AG04450 (cell line): ENCODE data around the gene DESI1. TPM values are rescaled to one million over a fixed set of nuclear protein-coding genes. Genes with fewer than 3 reads are reported as not detected.
A peak's percentile ranks its signal among the peaks of the same experiment; 100 is the strongest.

ENCODE experiments used
- CTCF ChIA-PET: fragments of 300-600, 350-600 bp; formaldehyde crosslinking; extraction: SDS; loops from one replicate; lab custom pipeline; 2022; ENCODE audit warnings: antibody characterized with exemption, inconsistent platforms; lab: Charles Lee
- POLR2A ChIA-PET: fragments of 350-600 bp; formaldehyde crosslinking; extraction: SDS; loops from one replicate; lab custom pipeline; 2021; ENCODE audit warnings: antibody characterized with exemption, inconsistent platforms; lab: Yijun Ruan, JAX
- DNase-seq: peaks from one replicate; pipeline ENCODE4 v3.0.0-alpha.2; 2011; ENCODE audit warnings: low read depth, low spot score
- H3K27ac ChIP-seq: one replicate; pipeline ENCODE4 v1.5.1; 2012; ENCODE audit warnings: low read depth, low read length, control low read depth
- H3K27me3 ChIP-seq: one replicate; pipeline ENCODE4 v1.6.0; 2012; ENCODE audit warnings: low read length; ENCODE audit not compliant: control insufficient read depth, insufficient read depth
- H3K4me3 ChIP-seq: 2 replicates; pipeline ENCODE4 v1.5.1; 2011; ENCODE audit warnings: mild to moderate bottlenecking, low read depth, low read length, control low read depth
- H3K9me3 ChIP-seq: 2 replicates; pipeline ENCODE4 v1.5.1; 2012; ENCODE audit warnings: low read length; ENCODE audit not compliant: control insufficient read depth, insufficient read depth
- polyA plus RNA-seq: library from polyadenylated mRNA; depleted of rRNA; stranded (reverse); fragments of >200 nt; gene quantifications from 2 replicates; pipeline ENCODE4 v1.2.3, GENCODE V29; 2011
- TF ChIP-seq, protein P1 (sequence below): IDR thresholded peaks from 2 replicates; pipeline ENCODE4 v1.5.1; 2011; ENCODE audit warnings: low read depth, low read length, control low read depth, inconsistent platforms

DESI1 gene
- polyA plus RNA-seq, 1 experiment, result 22.3 TPM

- no peak overlapping the region for H3K27ac ChIP-seq
These were observed 40.9 kb upstream of the DESI1 start for GRCh38 chr22:41661713-41662112.

GRCh38 chr22:41661088-41661487 is 40.2 kb upstream of the DESI1 start:
- TF ChIP-seq, protein P1, sequence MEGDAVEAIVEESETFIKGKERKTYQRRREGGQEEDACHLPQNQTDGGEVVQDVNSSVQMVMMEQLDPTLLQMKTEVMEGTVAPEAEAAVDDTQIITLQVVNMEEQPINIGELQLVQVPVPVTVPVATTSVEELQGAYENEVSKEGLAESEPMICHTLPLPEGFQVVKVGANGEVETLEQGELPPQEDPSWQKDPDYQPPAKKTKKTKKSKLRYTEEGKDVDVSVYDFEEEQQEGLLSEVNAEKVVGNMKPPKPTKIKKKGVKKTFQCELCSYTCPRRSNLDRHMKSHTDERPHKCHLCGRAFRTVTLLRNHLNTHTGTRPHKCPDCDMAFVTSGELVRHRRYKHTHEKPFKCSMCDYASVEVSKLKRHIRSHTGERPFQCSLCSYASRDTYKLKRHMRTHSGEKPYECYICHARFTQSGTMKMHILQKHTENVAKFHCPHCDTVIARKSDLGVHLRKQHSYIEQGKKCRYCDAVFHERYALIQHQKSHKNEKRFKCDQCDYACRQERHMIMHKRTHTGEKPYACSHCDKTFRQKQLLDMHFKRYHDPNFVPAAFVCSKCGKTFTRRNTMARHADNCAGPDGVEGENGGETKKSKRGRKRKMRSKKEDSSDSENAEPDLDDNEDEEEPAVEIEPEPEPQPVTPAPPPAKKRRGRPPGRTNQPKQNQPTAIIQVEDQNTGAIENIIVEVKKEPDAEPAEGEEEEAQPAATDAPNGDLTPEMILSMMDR, result no peak
- no peak for DNase-seq
- Histone ChIP-seq H3K27ac (no peak overlapping the region), H3K9me3 (no peaks in the 10 kb centered on the region), H3K4me3 (no peak overlapping the region), H3K27me3 (no peaks in the 10 kb centered on the region)
- CTCF ChIA-PET, result interaction anchor here (0.7 kb wide), 1 partner anchor 85 kb away, joined by 3 read pairs; no protein-coding TSS in a partner anchor
- POLR2A ChIA-PET, result no interaction called here

More at GRCh38 chr22:41661713-41662112, 40.9 kb upstream of the DESI1 start:
- Histone ChIP-seq H3K9me3 (no peaks in the 10 kb centered on the region), H3K4me3 (no peak overlapping the region), H3K27me3 (no peaks in the 10 kb centered on the region)
- ChIA-PET CTCF (no interaction called here), POLR2A (no interaction called here)
- TF ChIP-seq, protein P1, result no peak
- no peak for DNase-seq

DNA sequence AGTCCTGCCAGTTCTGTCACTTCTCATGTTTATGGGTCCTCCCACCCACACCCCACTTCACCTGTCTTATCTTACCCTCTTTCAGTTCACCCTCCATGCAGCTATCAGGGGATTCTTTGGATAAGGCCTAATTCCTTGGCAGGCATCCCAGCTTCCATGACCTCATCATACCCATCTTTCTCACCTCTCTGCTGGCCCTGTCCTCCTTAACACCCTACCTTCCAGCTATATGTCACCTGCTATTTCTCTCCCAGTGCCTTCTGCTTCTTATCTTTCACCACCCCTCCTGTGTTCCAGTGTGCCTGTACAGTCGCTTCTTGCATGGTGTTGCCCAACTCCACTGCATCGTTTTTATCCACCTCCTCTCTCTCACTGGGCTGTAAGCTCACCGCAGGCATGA is 39.6 kb upstream of the DESI1 start:
- ChIA-PET CTCF (interaction anchor here (0.7 to 1.4 kb wide), 3 partner anchors 10 to 116 kb away, joined by 3 read pairs; partner anchors contain the start of gene POLR3H), POLR2A (no interaction called here)
- no peak overlapping the region for H3K27ac ChIP-seq
- H3K27me3 ChIP-seq, result no peaks in the 10 kb centered on the region
- H3K4me3 ChIP-seq, result no peak overlapping the region
- DNase-seq, result no peak
- TF ChIP-seq, protein P1, result no peak
- no peaks in the 10 kb centered on the region for H3K9me3 ChIP-seq

DNA sequence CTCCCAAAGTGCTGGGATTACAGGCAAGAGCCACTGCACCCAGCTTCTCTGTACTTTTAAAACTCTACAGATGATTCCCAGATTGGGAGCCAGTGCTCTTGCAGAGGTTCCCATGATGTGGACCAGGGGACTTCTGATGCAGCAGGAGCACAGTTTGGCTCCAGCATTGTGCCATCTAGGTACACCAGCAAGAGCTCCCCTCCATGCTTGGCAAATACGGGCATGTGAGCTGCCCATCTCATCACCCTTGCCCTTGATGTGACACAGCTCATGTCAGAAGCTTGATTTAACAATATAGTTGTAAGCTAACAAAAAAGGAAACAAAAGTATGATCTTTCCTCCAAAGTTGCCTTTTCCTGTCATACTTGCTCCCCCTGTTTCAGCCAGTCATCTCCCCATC is 39.1 kb upstream of the DESI1 start:
- POLR2A ChIA-PET, result no interaction called here
- no peak overlapping the region for H3K4me3 ChIP-seq

DNA sequence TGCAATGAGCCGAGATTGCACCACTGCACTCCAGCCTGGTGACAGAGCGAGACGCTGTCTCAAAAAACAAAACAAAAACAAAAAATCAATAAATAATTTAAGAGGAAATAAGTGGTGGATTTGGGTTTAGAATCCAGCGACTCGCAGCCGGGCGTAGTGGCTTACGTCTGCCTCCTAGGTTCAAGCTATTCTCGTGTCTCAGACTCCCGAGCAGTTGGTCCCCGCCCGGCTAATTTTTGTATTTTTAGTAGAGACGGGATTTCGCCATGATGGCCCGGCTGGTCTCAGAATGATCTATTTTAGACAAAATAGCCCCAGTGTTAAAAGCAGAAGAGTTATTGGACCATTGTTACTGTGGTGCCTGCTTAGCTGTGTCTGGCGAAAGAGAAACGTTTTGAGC is 38.0 kb upstream of the DESI1 start:
- TF ChIP-seq, protein P1, result no peak
- H3K9me3 ChIP-seq, result no peaks in the 10 kb centered on the region
- CTCF ChIA-PET, result interaction anchor here (2.8 kb wide), 1 partner anchor 9 kb away, joined by 17 read pairs; no protein-coding TSS in a partner anchor
- no peaks in the 10 kb centered on the region for H3K27me3 ChIP-seq
- no peak overlapping the region for H3K4me3 ChIP-seq
- POLR2A ChIA-PET, result interaction anchor here (1.3 kb wide), 1 partner anchor 8 kb away, joined by 3 read pairs; no protein-coding TSS in a partner anchor
- DNase-seq, result no peak
- no peak overlapping the region for H3K27ac ChIP-seq

More for the DNA sequence above, 39.1 kb upstream of the DESI1 start:
- no peaks in the 10 kb centered on the region for H3K27me3 ChIP-seq
- DNase-seq, result no peak
- TF ChIP-seq, protein P1, result no peak
- CTCF ChIA-PET, result interaction anchor here (1.0 to 1.4 kb wide), 2 partner anchors 9 to 116 kb away, joined by 3 read pairs; partner anchors contain the start of gene POLR3H
- no peaks in the 10 kb centered on the region for H3K9me3 ChIP-seq
- H3K27ac ChIP-seq, result peak overlapping the region; percentile 31
